Subcutaneous preadipocyte (primary cell): ENCODE results near the gene MORC3. TPM values are rescaled to one million over a fixed set of nuclear protein-coding genes. Genes with fewer than 3 reads are reported as not detected.

ENCODE experiments used
- small RNA-seq: library from RNA; depleted of rRNA; stranded (forward); fragments of <200 nt; gene quantifications from one replicate; pipeline ENCODE3, GENCODE V24; 2012
- total RNA-seq: library from RNA; depleted of rRNA; stranded (reverse); fragments of >200 nt; gene quantifications from 2 replicates; pipeline ENCODE4 v1.2.3, GENCODE V29; 2012

The MORC3 gene
- 21.7 and 27.0 TPM in 2 replicates for total RNA-seq

GRCh38 chr21:36319767-36320420 is at the start of gene MORC3:
Gene MORC3 (plus strand): TSS chr21:36320197. CDS start chr21:36320265, 68 bp downstream.

GRCh38 chr21:36385233-36386030 is 65.4 kb downstream of the MORC3 start, which contains the start of gene CHAF1B:
Gene CHAF1B (plus strand): TSS chr21:36385392. CDS start chr21:36386137, 745 bp downstream.

Small RNAs within 50 kb of the gene (small RNA-seq; reads per million reads assigned to genes)
- not detected for gene ATP5MFP1

Other genes starting within 250 kb of the MORC3 start
- 19.5 and 35.6 TPM in 2 replicates for gene CBR3, start 185.1 kb upstream of the MORC3 start, total RNA-seq
- 7.4 and 10.7 TPM in 2 replicates for gene DOP1B, start 163.4 kb upstream of the MORC3 start, total RNA-seq
- gene CHAF1B, start 65.2 kb downstream of the MORC3 start, total RNA-seq = 2.9 and 7.4 TPM in 2 replicates
- not detected in 2 replicates for gene CLDN14, start 159.9 kb downstream of the MORC3 start, total RNA-seq